Endothelial cell of umbilical vein (primary cell): Measurements from ENCODE around the gene OR51A2. TPM values are rescaled to one million over a fixed set of nuclear protein-coding genes. Genes with fewer than 3 reads are reported as not detected.

Experiments used
- BruUV-seq: library from RNA; stranded (reverse); fragments of 400-500 nt; replicated peaks from 2 replicates; lab custom pipeline; 2021; lab: Mats Ljungman, UMichigan
- CTCF ChIA-PET: fragments of 300-600, 350-600 bp; sonication (Branson Sonifier 250); formaldehyde crosslinking; loops from one replicate; lab custom pipeline; 2021; ENCODE audit warnings: antibody characterized with exemption, inconsistent platforms; lab: Charles Lee
- POLR2A ChIA-PET: fragments of 300-600, 350-600 bp; sonication (Branson Sonifier 250); formaldehyde crosslinking; loops from one replicate; lab custom pipeline; 2021; ENCODE audit warnings: antibody characterized with exemption, inconsistent platforms; lab: Charles Lee
- DNase-seq: peaks from one replicate; pipeline ENCODE4 v3.0.0-alpha.2; 2011; ENCODE audit warnings: low read depth, low spot score
- FAIRE-seq: peaks from 2 replicates; lab custom pipeline; 2011; peaks lifted over from hg19 to GRCh38; lab: Jason Lieb, UNC
- H2AFZ ChIP-seq: 2 replicates; pipeline ENCODE4 v1.6.0; 2012; ENCODE audit warnings: low read depth, low read length, control low read depth, inconsistent platforms
- H3K27ac ChIP-seq: 2 replicates; pipeline ENCODE4 v1.5.1; 2011; ENCODE audit warnings: low read depth, mild to moderate bottlenecking, control low read depth, low read length, moderate library complexity; ENCODE audit not compliant: insufficient read depth
- H3K27me3 ChIP-seq, 2 experiments: 2 replicates each; pipeline versions ENCODE4 v1.6.0 to v1.6.1; 2011; ENCODE audit warnings: low read length in 2 of 2, mixed read lengths in 1 of 2; ENCODE audit not compliant: control insufficient read depth in 2 of 2, insufficient read depth in 2 of 2
- H3K36me3 ChIP-seq, 2 experiments: 2 replicates in 1 of 2; 3 replicates in 1 of 2; pipeline ENCODE4 v1.5.1; 2011; ENCODE audit warnings: low read length in 2 of 2, mild to moderate bottlenecking in 1 of 2, moderate library complexity in 1 of 2; ENCODE audit not compliant: control insufficient read depth in 2 of 2, insufficient read depth in 2 of 2; ENCODE audit errors: extremely low read depth in 1 of 2
- H3K4me1 ChIP-seq: 3 replicates; pipeline ENCODE4 v1.5.1; 2011; ENCODE audit warnings: mild to moderate bottlenecking, low read length; ENCODE audit not compliant: control insufficient read depth, insufficient read depth; ENCODE audit errors: extremely low read depth
- H3K4me2 ChIP-seq: 2 replicates; pipeline ENCODE4 v1.6.1; 2011; ENCODE audit warnings: low read length, control low read depth, mixed read lengths; ENCODE audit not compliant: insufficient read depth
- H3K4me3 ChIP-seq, 3 experiments: fragments of 200-600 bp in 1 of 3; sonication (generic), shearing (Covaris generic) in 1 of 3; replicated peaks in 1 of 3; 2 replicates each; pipeline ENCODE4 v1.5.1; 2011 to 2016; ENCODE audit warnings: control low read depth in 3 of 3, low read length in 3 of 3, mild to moderate bottlenecking in 2 of 3, inconsistent platforms in 1 of 3, low read depth in 1 of 3, moderate library complexity in 1 of 3; ENCODE audit not compliant: insufficient read depth in 1 of 3
- H3K79me2 ChIP-seq: 2 replicates; pipeline ENCODE4 v1.6.0; 2012; ENCODE audit warnings: low read length, inconsistent platforms; ENCODE audit not compliant: control insufficient read depth, insufficient read depth
- H3K9ac ChIP-seq: replicated peaks from 2 replicates; pipeline ENCODE3; 2011; ENCODE audit warnings: low read length, control low read depth; ENCODE audit not compliant: insufficient read depth; ENCODE audit errors: extremely low read depth
- H3K9me1 ChIP-seq: replicated peaks from 3 replicates; pipeline ENCODE4 v1.6.0; 2011; ENCODE audit warnings: mild to moderate bottlenecking, low read length; ENCODE audit not compliant: control insufficient read depth, insufficient read depth; ENCODE audit errors: extremely low read depth
- H3K9me3 ChIP-seq: replicated peaks from 2 replicates; pipeline ENCODE4 v1.5.1; 2012; ENCODE audit warnings: low read length, inconsistent platforms; ENCODE audit not compliant: control insufficient read depth, insufficient read depth
- H4K20me1 ChIP-seq: replicated peaks from 2 replicates; pipeline ENCODE3; 2011; ENCODE audit warnings: mild to moderate bottlenecking, low read length; ENCODE audit not compliant: control insufficient read depth, insufficient read depth; ENCODE audit errors: extremely low read depth
- CTCF ChIP-seq, 2 donors: IDR thresholded peaks; 1 replicate in 1 of 2; 2 replicates in 1 of 2; pipeline ENCODE4 v1.5.1; 2011; ENCODE audit warnings: low read length in 2 of 2, mild to moderate bottlenecking in 2 of 2, moderate library complexity in 2 of 2, control low read depth in 1 of 2, inconsistent platforms in 1 of 2, low read depth in 1 of 2; ENCODE audit not compliant: insufficient read depth in 1 of 2; ENCODE audit errors: extremely low read depth in 1 of 2
- EZH2 ChIP-seq: IDR thresholded peaks from 2 replicates; pipeline ENCODE4 v1.6.1; 2012; ENCODE audit warnings: borderline replicate concordance, low read depth, mild to moderate bottlenecking, moderate library complexity, low read length, inconsistent platforms; ENCODE audit not compliant: severe bottlenecking
- FOS ChIP-seq: IDR thresholded peaks from 2 replicates; pipeline ENCODE4 v1.6.1; 2011; ENCODE audit warnings: mild to moderate bottlenecking, low read length, moderate library complexity, borderline replicate concordance; ENCODE audit not compliant: insufficient read depth
- GATA2 ChIP-seq: IDR thresholded peaks from 2 replicates; pipeline ENCODE4 v1.7.0; 2011; ENCODE audit warnings: low read depth, mild to moderate bottlenecking, moderate library complexity, mixed read lengths, low read length; ENCODE audit not compliant: insufficient read length, insufficient read depth
- JUN ChIP-seq: IDR thresholded peaks from 2 replicates; pipeline ENCODE4 v1.6.1; 2011; ENCODE audit warnings: borderline replicate concordance, low read depth; ENCODE audit not compliant: insufficient read length, insufficient read depth
- MAX ChIP-seq: IDR thresholded peaks from 2 replicates; pipeline ENCODE4 v1.6.1; 2011; ENCODE audit not compliant: insufficient read depth, insufficient read length
- MYC ChIP-seq: IDR thresholded peaks from one replicate; pipeline ENCODE4 v1.6.1; 2011; ENCODE audit warnings: mild to moderate bottlenecking, low read depth, low read length
- POLR2A ChIP-seq: IDR thresholded peaks from 2 replicates; pipeline ENCODE4 v1.6.1; 2012; ENCODE audit warnings: low read depth, mild to moderate bottlenecking, control low read depth, low read length
- POLR2AphosphoS5 ChIP-seq: IDR thresholded peaks from 2 replicates; pipeline ENCODE4 v1.6.1; 2012; ENCODE audit warnings: low read depth, mild to moderate bottlenecking, control low read depth, low read length, moderate library complexity; ENCODE audit not compliant: insufficient read depth
- dilution Hi-C: fragments of 300-500 bp; cut with MboI; formaldehyde crosslinking; loops from one replicate; pipeline ENCODE4 v1.15.0; 2019; ENCODE audit warnings: low sequenced_read_pairs; ENCODE audit not compliant: extremely low pct_ligation_motif_present
- intact Hi-C: fragments of 100-400 bp; cut with micrococcal nuclease; formaldehyde crosslinking; loops from one replicate; pipeline ENCODE4 v1.10.0; 2022
- polyA plus RNA-seq, 4 experiments: library from polyadenylated mRNA; depleted of rRNA in 3 of 4; stranded (reverse) in 3 of 4; unstranded in 1 of 4; fragments of >200 nt; gene quantifications; 2 replicates each; pipeline versions ENCODE4 v1.2.1 to v1.2.3, GENCODE V29; 2011 to 2012; ENCODE audit warnings: missing spikeins in 1 of 4
- total RNA-seq: library from RNA; stranded (reverse); gene quantifications from 2 replicates; pipeline ENCODE4 v1.2.3, GENCODE V29; 2021

Gene OR51A2
- total and polyA plus RNA-seq, 2 donors (not counting 3 experiments of a cell fraction or from before 2014, with no cell fraction given), result not detected

GRCh38 chr11:4926608-4927007, 28.9 kb downstream of the OR51A2 start:
- FAIRE-seq, result no peak

DNA sequence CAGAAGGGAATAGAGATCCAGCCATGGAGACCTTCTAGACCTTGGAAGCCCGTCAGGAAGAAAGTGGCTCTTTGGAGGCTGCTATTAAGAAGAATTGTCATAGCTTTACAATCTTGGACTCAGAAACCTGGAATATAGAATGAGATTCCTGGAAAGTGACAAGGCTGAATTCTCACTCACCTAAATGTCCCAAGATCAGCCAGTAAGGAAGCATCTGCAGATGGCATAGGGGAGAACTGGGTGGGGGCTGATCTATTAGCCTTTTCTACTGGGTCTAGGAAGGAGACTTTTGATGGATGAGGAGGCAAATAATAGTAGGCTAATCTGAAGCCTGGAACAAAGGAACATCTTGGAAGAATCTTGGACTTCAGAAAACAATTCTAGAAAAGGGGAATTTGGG, 31.3 kb downstream of the OR51A2 start, which contains the start of gene OR51G1:
Gene OR51G1, minus strand, starts transcription at position 101 of the 400 bp plus-strand sequence. Its CDS starts 0 bp downstream, at position 101.
- no peaks in the 10 kb centered on the region for H4K20me1 ChIP-seq
- DNase-seq, result no peak
- H3K4me1 ChIP-seq, result no peaks in the 10 kb centered on the region
- no TSS peak for BruUV-seq
- TF ChIP-seq POLR2AphosphoS5 (no peak), POLR2A (no peak), MAX (no peak), FOS (no peak), JUN (no peak), GATA2 (no peak), CTCF (IDR thresholded peaks at IDR 0.05; ENCODE audit: extremely low read depth in 1 of 2, insufficient read depth in 1 of 2, low read depth in 1 of 2, low read length in 2 of 2) (no peak), MYC (no peak), EZH2 (no peak)
- no peak within 1 kb of the TSS for H3K9ac ChIP-seq
- H3K9me1 ChIP-seq, result no peaks in the 10 kb centered on the region
- dilution Hi-C loops, result no loop called here
- H3K36me3 ChIP-seq, result no peaks in the 10 kb centered on the region
- H3K4me2 ChIP-seq, result no peak within 1 kb of the TSS
- intact Hi-C loops, result no loop called here
- ChIA-PET CTCF (no interaction called here), POLR2A (no interaction called here)
- no peaks in the 10 kb centered on the region for H3K9me3 ChIP-seq
- no peaks in the 10 kb centered on the region for H3K27me3 ChIP-seq
- H3K79me2 ChIP-seq, result no peaks in the 10 kb centered on the region
- no peak for FAIRE-seq
- no peak within 1 kb of the TSS for H3K27ac ChIP-seq
- H2AFZ ChIP-seq, result no peak within 1 kb of the TSS
- H3K4me3 ChIP-seq, result no peak within 1 kb of the TSS

More at GRCh38 chr11:4926608-4927007, 28.9 kb downstream of the OR51A2 start:
- H3K9me1 ChIP-seq, result no peaks in the 10 kb centered on the region
- no peak overlapping the region for H3K9ac ChIP-seq
- POLR2A ChIA-PET, result no interaction called here
- intact Hi-C loops (no loop called here), dilution Hi-C loops (no loop called here)
- H3K4me2 ChIP-seq, result no peak overlapping the region
- no TSS peak for BruUV-seq
- no peak overlapping the region for H3K27ac ChIP-seq
- no peak for TF ChIP-seq MYC
- H3K79me2 ChIP-seq, result no peaks in the 10 kb centered on the region
- no peak overlapping the region for H2AFZ ChIP-seq
- no peaks in the 10 kb centered on the region for H3K9me3 ChIP-seq
- no peaks in the 10 kb centered on the region for H4K20me1 ChIP-seq
- no peaks in the 10 kb centered on the region for H3K27me3 ChIP-seq
- CTCF ChIA-PET, result no interaction called here
- no peak for DNase-seq
- no peaks in the 10 kb centered on the region for H3K36me3 ChIP-seq
- no peaks in the 10 kb centered on the region for H3K4me1 ChIP-seq
- no peak overlapping the region for H3K4me3 ChIP-seq
